Stomach (tissue), 4 donors: ENCODE measurements around the gene B2M.

Source experiments
- EP300 ChIP-seq: sonication (generic); formaldehyde crosslinking; IDR thresholded peaks from one replicate; pipeline ENCODE4 v1.6.1; 2017; ENCODE audit warnings: antibody characterized with exemption
- POLR2A ChIP-seq, 4 donors: fragments of 450-650 bp; IDR thresholded peaks; one replicate each; pipeline ENCODE4 v1.6.1; 2016; ENCODE audit warnings: antibody characterized with exemption in 4 of 4, control low read depth in 2 of 4, mild to moderate bottlenecking in 1 of 4, moderate library complexity in 1 of 4
- POLR2AphosphoS5 ChIP-seq, 3 donors: sonication (generic); formaldehyde crosslinking; IDR thresholded peaks; one replicate each; pipeline ENCODE4 v1.6.1; 2016; ENCODE audit warnings: antibody characterized with exemption in 3 of 3
- TF ChIP-seq, protein P1 (sequence below), 7 experiments: fragments of 450-650 bp in 4 of 7; fragments of 200-600 bp in 3 of 7; sonication (generic) in 3 of 7; IDR thresholded peaks; one replicate each; pipeline ENCODE4 v1.5.1; 2016 to 2019; ENCODE audit warnings: antibody characterized with exemption in 7 of 7, control low read depth in 2 of 7, mild to moderate bottlenecking in 1 of 7

GRCh38 chr15:44711743-44712345 is 527 bp downstream of the B2M start:
- TF ChIP-seq, protein P1, sequence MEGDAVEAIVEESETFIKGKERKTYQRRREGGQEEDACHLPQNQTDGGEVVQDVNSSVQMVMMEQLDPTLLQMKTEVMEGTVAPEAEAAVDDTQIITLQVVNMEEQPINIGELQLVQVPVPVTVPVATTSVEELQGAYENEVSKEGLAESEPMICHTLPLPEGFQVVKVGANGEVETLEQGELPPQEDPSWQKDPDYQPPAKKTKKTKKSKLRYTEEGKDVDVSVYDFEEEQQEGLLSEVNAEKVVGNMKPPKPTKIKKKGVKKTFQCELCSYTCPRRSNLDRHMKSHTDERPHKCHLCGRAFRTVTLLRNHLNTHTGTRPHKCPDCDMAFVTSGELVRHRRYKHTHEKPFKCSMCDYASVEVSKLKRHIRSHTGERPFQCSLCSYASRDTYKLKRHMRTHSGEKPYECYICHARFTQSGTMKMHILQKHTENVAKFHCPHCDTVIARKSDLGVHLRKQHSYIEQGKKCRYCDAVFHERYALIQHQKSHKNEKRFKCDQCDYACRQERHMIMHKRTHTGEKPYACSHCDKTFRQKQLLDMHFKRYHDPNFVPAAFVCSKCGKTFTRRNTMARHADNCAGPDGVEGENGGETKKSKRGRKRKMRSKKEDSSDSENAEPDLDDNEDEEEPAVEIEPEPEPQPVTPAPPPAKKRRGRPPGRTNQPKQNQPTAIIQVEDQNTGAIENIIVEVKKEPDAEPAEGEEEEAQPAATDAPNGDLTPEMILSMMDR (IDR thresholded peaks at IDR 0.05): no peak
- TF ChIP-seq EP300 (no peak), POLR2A (IDR thresholded peaks at IDR 0.05) (no peak), POLR2AphosphoS5 (IDR thresholded peaks at IDR 0.05) (no peak)
